ENCODE measurements around the gene CXCL8.

The CXCL8 gene

GRCh38 chr4:73693811-73694210 lies 46.6 kb upstream of the CXCL8 start:
- TF ChIP-seq FOXP2 (optimal IDR thresholded peaks at IDR 0.05; ENCODE audit: borderline replicate concordance, extremely low read depth, extremely low read length, insufficient read depth) = no peak
- no peak for TF ChIP-seq TAF1 (IDR thresholded peaks at IDR 0.05; ENCODE audit: borderline replicate concordance, insufficient read depth, low read length)
- TF ChIP-seq POLR2AphosphoS5 (IDR thresholded peaks at IDR 0.05; ENCODE audit: low read depth, low read length) = no peak
- no peak for TF ChIP-seq REST (IDR thresholded peaks at IDR 0.05; ENCODE audit: insufficient read depth in 1 of 2, low read depth in 2 of 2, low read length in 2 of 2)
- TF ChIP-seq SIN3A (IDR thresholded peaks at IDR 0.05; ENCODE audit: borderline replicate concordance, insufficient read depth, low read length) = no peak

- TF ChIP-seq SIN3A (IDR thresholded peaks at IDR 0.05; ENCODE audit: borderline replicate concordance, insufficient read depth, low read length) (no peak), REST (IDR thresholded peaks at IDR 0.05; ENCODE audit: insufficient read depth in 1 of 2, low read depth in 2 of 2, low read length in 2 of 2) (no peak), FOXP2 (optimal IDR thresholded peaks at IDR 0.05; ENCODE audit: borderline replicate concordance, extremely low read depth, extremely low read length, insufficient read depth) (no peak), TAF1 (IDR thresholded peaks at IDR 0.05; ENCODE audit: borderline replicate concordance, insufficient read depth, low read length) (no peak), POLR2AphosphoS5 (IDR thresholded peaks at IDR 0.05; ENCODE audit: low read depth, low read length) (no peak)
Observed at GRCh38 chr4:73698217-73698616, 42.2 kb upstream of the CXCL8 start.

GRCh38 chr4:73701116-73701515 lies 39.3 kb upstream of the CXCL8 start:
- TF ChIP-seq REST (IDR thresholded peaks at IDR 0.05; ENCODE audit: insufficient read depth in 1 of 2, low read depth in 2 of 2, low read length in 2 of 2) (no peak), TAF1 (IDR thresholded peaks at IDR 0.05; ENCODE audit: borderline replicate concordance, insufficient read depth, low read length) (no peak), FOXP2 (optimal IDR thresholded peaks at IDR 0.05; ENCODE audit: borderline replicate concordance, extremely low read depth, extremely low read length, insufficient read depth) (no peak), POLR2AphosphoS5 (IDR thresholded peaks at IDR 0.05; ENCODE audit: low read depth, low read length) (no peak)

GRCh38 chr4:73702796-73703287 lies 37.5 kb upstream of the CXCL8 start:
- TF ChIP-seq SIN3A (IDR thresholded peaks at IDR 0.05; ENCODE audit: borderline replicate concordance, insufficient read depth, low read length) (no peak), REST (IDR thresholded peaks at IDR 0.05; ENCODE audit: insufficient read depth in 1 of 2, low read depth in 2 of 2, low read length in 2 of 2) (peak in 1 of 2 experiments; percentile 75; a peak in 2 of 4 replicates), FOXP2 (optimal IDR thresholded peaks at IDR 0.05; ENCODE audit: borderline replicate concordance, extremely low read depth, extremely low read length, insufficient read depth) (no peak)

GRCh38 chr4:73703320-73703719 lies 37.0 kb upstream of the CXCL8 start:
- no peak for TF ChIP-seq FOXP2 (optimal IDR thresholded peaks at IDR 0.05; ENCODE audit: borderline replicate concordance, extremely low read depth, extremely low read length, insufficient read depth)
- TF ChIP-seq SIN3A (IDR thresholded peaks at IDR 0.05; ENCODE audit: borderline replicate concordance, insufficient read depth, low read length) = no peak
- TF ChIP-seq TAF1 (IDR thresholded peaks at IDR 0.05; ENCODE audit: borderline replicate concordance, insufficient read depth, low read length) = no peak
- no peak for TF ChIP-seq REST (IDR thresholded peaks at IDR 0.05; ENCODE audit: insufficient read depth in 1 of 2, low read depth in 2 of 2, low read length in 2 of 2)
- no peak for TF ChIP-seq POLR2AphosphoS5 (IDR thresholded peaks at IDR 0.05; ENCODE audit: low read depth, low read length)
